ENCODE measurements around the gene INPP5A.

The INPP5A gene

GRCh38 chr10:132780356-132780755 lies 242.8 kb downstream of the INPP5A start:
- TF ChIP-seq EZH2 (optimal IDR thresholded peaks at IDR 0.05; ENCODE audit: low read depth, low read length) = no peak
- TF ChIP-seq CTCF (IDR thresholded peaks at IDR 0.05; ENCODE audit: low read length) = no peak
- no peak for TF ChIP-seq EZH2phosphoT487 (IDR thresholded peaks at IDR 0.05; ENCODE audit: low read length)
- Histone ChIP-seq H3F3A (ENCODE audit: insufficient read depth, low read length) (no peaks in the 10 kb centered on the region), H3K9me3 (replicated peaks; ENCODE audit: insufficient read depth, low read length) (no peaks in the 10 kb centered on the region), H4K20me1 (ENCODE audit: insufficient read depth, low read length) (no peaks in the 10 kb centered on the region), H2AFZ (ENCODE audit: low read length) (no peak overlapping the region), H3K79me2 (ENCODE audit: low read length) (no peaks in the 10 kb centered on the region), H3K27me3 (replicated peaks; ENCODE audit: insufficient read depth, low read length) (no peaks in the 10 kb centered on the region), H3K4me1 (ENCODE audit: low read length) (no peaks in the 10 kb centered on the region), H3K4me3 (ENCODE audit: low read length) (no peak overlapping the region), H3K9ac (ENCODE audit: low read length) (no peak overlapping the region), H3K27ac (ENCODE audit: low read length) (no peak overlapping the region), H3K4me2 (ENCODE audit: low read depth, low read length) (no peak overlapping the region), H3K36me3 (replicated peaks; ENCODE audit: insufficient read depth, low read length) (no peaks in the 10 kb centered on the region), H3K9me2 (replicated peaks; ENCODE audit: insufficient read depth, low read length) (no peaks in the 10 kb centered on the region)
- DNase-seq = no peak

DNA sequence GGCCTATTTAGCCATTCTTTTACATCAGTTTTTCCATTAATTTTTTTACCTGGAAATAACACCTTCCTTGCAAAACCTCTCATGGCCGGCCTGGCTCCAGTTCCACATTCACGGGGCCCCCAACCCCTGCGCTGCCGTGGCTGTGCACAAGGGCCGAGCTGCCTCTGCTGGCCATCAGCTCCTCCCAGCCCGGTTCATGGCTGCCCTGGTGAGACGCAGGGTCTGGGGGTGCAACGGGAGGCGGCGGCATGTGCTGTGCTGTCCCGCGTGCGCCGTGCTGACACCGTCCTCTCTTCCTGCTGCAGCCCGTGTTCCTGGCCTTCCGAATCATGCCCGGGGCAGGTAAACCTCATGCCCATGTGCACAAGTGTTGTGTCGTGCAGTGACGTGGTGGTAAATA lies 244.0 kb downstream of the INPP5A start:
- no peaks in the 10 kb centered on the region for H3K36me3 ChIP-seq (replicated peaks; ENCODE audit: insufficient read depth, low read length)
- no peak overlapping the region for H3K4me2 ChIP-seq (ENCODE audit: low read depth, low read length)
- H2AFZ ChIP-seq (ENCODE audit: low read length) = no peak overlapping the region
- no peak overlapping the region for H3K27ac ChIP-seq (ENCODE audit: low read length)
- no peak for DNase-seq
- no peaks in the 10 kb centered on the region for H3K9me3 ChIP-seq (replicated peaks; ENCODE audit: insufficient read depth, low read length)
- no peaks in the 10 kb centered on the region for H3K9me2 ChIP-seq (replicated peaks; ENCODE audit: insufficient read depth, low read length)
- no peak overlapping the region for H3K4me3 ChIP-seq (ENCODE audit: low read length)
- H4K20me1 ChIP-seq (ENCODE audit: insufficient read depth, low read length) = no peaks in the 10 kb centered on the region
- no peak overlapping the region for H3K9ac ChIP-seq (ENCODE audit: low read length)
- no peak for TF ChIP-seq EZH2phosphoT487 (IDR thresholded peaks at IDR 0.05; ENCODE audit: low read length)
- TF ChIP-seq EZH2 (optimal IDR thresholded peaks at IDR 0.05; ENCODE audit: low read depth, low read length) = no peak
- no peak for TF ChIP-seq CTCF (IDR thresholded peaks at IDR 0.05; ENCODE audit: low read length)
- no peaks in the 10 kb centered on the region for H3K27me3 ChIP-seq (replicated peaks; ENCODE audit: insufficient read depth, low read length)
- no peaks in the 10 kb centered on the region for H3K4me1 ChIP-seq (ENCODE audit: low read length)
- H3K79me2 ChIP-seq (ENCODE audit: low read length) = no peaks in the 10 kb centered on the region
- no peaks in the 10 kb centered on the region for H3F3A ChIP-seq (ENCODE audit: insufficient read depth, low read length)

DNA sequence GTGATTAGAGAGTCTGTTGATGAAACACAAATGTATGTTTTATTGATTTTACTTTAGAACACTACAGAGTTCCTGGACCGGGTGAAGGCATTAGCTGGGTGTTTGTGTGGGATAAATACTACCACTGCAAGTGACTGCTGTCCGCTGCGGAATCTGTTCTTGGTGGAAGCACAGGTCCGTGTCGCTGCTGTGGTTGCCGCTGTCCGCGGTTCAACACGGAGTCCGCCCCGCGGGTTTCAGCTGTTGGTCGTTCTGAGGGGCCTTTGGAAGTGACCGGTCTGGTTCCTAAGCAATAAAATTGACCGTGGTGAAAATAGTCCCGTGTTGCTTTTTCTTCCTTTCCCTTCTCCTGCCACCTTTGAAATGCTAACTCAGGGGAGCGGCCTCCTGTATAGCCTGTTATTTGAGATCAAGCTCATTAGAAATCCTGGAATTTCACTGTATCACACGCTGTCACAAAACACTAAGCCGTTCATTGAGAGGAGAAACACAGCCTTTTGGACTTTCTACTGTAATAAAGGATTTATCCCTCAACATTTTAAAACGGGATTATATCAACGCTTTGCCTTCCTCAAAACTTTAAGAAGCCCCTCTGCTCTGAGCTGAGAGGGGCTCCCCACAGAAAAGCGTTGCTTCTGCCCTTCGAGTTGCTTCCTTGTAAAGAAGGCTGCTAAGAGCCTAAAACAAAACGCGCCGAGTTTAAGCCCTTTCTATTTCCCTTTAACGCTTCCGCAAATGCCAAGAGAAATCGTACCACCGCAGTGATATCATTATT lies 245.8 kb downstream of the INPP5A start:
- TF ChIP-seq EZH2phosphoT487 (IDR thresholded peaks at IDR 0.05; ENCODE audit: low read length) (no peak), CTCF (IDR thresholded peaks at IDR 0.05; ENCODE audit: low read length) (no peak), EZH2 (optimal IDR thresholded peaks at IDR 0.05; ENCODE audit: low read depth, low read length) (no peak)
- H3K9me3 ChIP-seq (replicated peaks; ENCODE audit: insufficient read depth, low read length) = no peaks in the 10 kb centered on the region
- no peaks in the 10 kb centered on the region for H3F3A ChIP-seq (ENCODE audit: insufficient read depth, low read length)
- no peaks in the 10 kb centered on the region for H3K79me2 ChIP-seq (ENCODE audit: low read length)
- DNase-seq = no peak
- H3K9me2 ChIP-seq (replicated peaks; ENCODE audit: insufficient read depth, low read length) = no peaks in the 10 kb centered on the region
- H3K36me3 ChIP-seq (replicated peaks; ENCODE audit: insufficient read depth, low read length) = no peaks in the 10 kb centered on the region
- H3K4me3 ChIP-seq (ENCODE audit: low read length) = no peak overlapping the region
- H3K4me1 ChIP-seq (ENCODE audit: low read length) = no peaks in the 10 kb centered on the region
- no peak overlapping the region for H2AFZ ChIP-seq (ENCODE audit: low read length)
- H3K27me3 ChIP-seq (replicated peaks; ENCODE audit: insufficient read depth, low read length) = no peaks in the 10 kb centered on the region
- H3K27ac ChIP-seq (ENCODE audit: low read length) = no peak overlapping the region
- H3K9ac ChIP-seq (ENCODE audit: low read length) = no peak overlapping the region
- no peak overlapping the region for H3K4me2 ChIP-seq (ENCODE audit: low read depth, low read length)
- H4K20me1 ChIP-seq (ENCODE audit: insufficient read depth, low read length) = no peaks in the 10 kb centered on the region
